HepG2 (cell line): ENCODE data around the gene CADPS. TPM values are rescaled to one million over a fixed set of nuclear protein-coding genes. Genes with fewer than 3 reads are reported as not detected.
A peak's percentile ranks its signal among the peaks of the same experiment; 100 is the strongest.

Source experiments
- ATAC-seq: fragments of 200-7000 bp; cut with Tn5 transposase; 3 replicates; pipeline ENCODE4 v1.9.1; 2020; ENCODE audit warnings: mild to moderate bottlenecking, moderate library complexity
- BruUV-seq: library from RNA; stranded (reverse); fragments of 400-500 nt; replicated peaks from 2 replicates; lab custom pipeline; 2021; lab: Mats Ljungman, UMichigan
- CTCF ChIA-PET: fragments of 300-600 bp; formaldehyde crosslinking; extraction: SDS; loops from one replicate; lab custom pipeline; 2021; ENCODE audit warnings: low total read pairs, inconsistent platforms, low intra/inter-chr PET ratio; lab: Yijun Ruan, JAX
- POLR2A ChIA-PET: fragments of 350-600 bp; sonication (Branson Sonifier 250); formaldehyde crosslinking; loops from one replicate; lab custom pipeline; 2020; ENCODE audit warnings: antibody characterized with exemption, inconsistent platforms; lab: Yijun Ruan, JAX
- DNase-seq: peaks from one replicate; pipeline ENCODE4 v3.0.0-alpha.2; 2015; ENCODE audit warnings: low spot score
- FAIRE-seq: peaks from 3 replicates; lab custom pipeline; 2011; peaks lifted over from hg19 to GRCh38; lab: Jason Lieb, UNC
- H2AFZ ChIP-seq: one replicate; pipeline ENCODE4 v1.6.1; 2011; ENCODE audit warnings: low read length, inconsistent platforms
- H3K27ac ChIP-seq: fragments of 300-600 bp; 3 replicates; pipeline ENCODE4 v1.8.0; 2011; ENCODE audit warnings: mixed run types, mild to moderate bottlenecking, mixed read lengths, low read length, inconsistent platforms; ENCODE audit not compliant: insufficient read depth; ENCODE audit errors: extremely low read length
- H3K27me3 ChIP-seq, 2 experiments: fragments of 200-600 bp in 1 of 2; 2 replicates in 1 of 2; 3 replicates in 1 of 2; pipeline versions ENCODE4 v1.6.0 to v1.8.0; 2011; ENCODE audit warnings: low read length in 2 of 2, mild to moderate bottlenecking in 2 of 2, moderate library complexity in 2 of 2, inconsistent platforms in 1 of 2; ENCODE audit not compliant: insufficient read depth in 2 of 2, control insufficient read depth in 1 of 2
- H3K36me3 ChIP-seq, 2 experiments: fragments of 200-600 bp in 1 of 2; replicated peaks in 1 of 2; 2 replicates in 1 of 2; 3 replicates in 1 of 2; pipeline versions ENCODE4 v1.5.1 to v1.8.0; 2011; ENCODE audit warnings: low read length in 2 of 2, inconsistent platforms in 1 of 2; ENCODE audit not compliant: insufficient read depth in 2 of 2, control insufficient read depth in 1 of 2
- H3K4me1 ChIP-seq: 2 replicates; pipeline ENCODE4 v1.5.1; 2012; ENCODE audit warnings: low read length, inconsistent platforms; ENCODE audit not compliant: insufficient read depth
- H3K4me2 ChIP-seq: 2 replicates; pipeline ENCODE4 v1.6.0; 2011; ENCODE audit warnings: low read depth, low read length, inconsistent platforms
- H3K4me3 ChIP-seq, 3 experiments: fragments of 200-600 bp in 1 of 3; sonication (generic), shearing (Covaris generic) in 1 of 3; replicated peaks in 1 of 3; 2 replicates each; pipeline ENCODE4 v1.5.1; 2011 to 2016; ENCODE audit warnings: low read length in 3 of 3, inconsistent platforms in 2 of 3, low read depth in 2 of 3, mild to moderate bottlenecking in 2 of 3, control low read depth in 1 of 3, mixed read lengths in 1 of 3; ENCODE audit not compliant: insufficient read depth in 1 of 3
- H3K79me2 ChIP-seq: one replicate; pipeline ENCODE4 v1.6.1; 2011; ENCODE audit warnings: low read length, inconsistent platforms; ENCODE audit not compliant: insufficient read depth
- H3K9ac ChIP-seq: 2 replicates; pipeline ENCODE4 v1.6.0; 2011; ENCODE audit warnings: mild to moderate bottlenecking, low read depth, low read length, inconsistent platforms; ENCODE audit not compliant: insufficient read depth
- H3K9me3 ChIP-seq: 2 replicates; pipeline ENCODE4 v1.5.1; 2012; ENCODE audit warnings: mild to moderate bottlenecking, low read length
- H4K20me1 ChIP-seq: 2 replicates; pipeline ENCODE4 v1.6.0; 2011; ENCODE audit warnings: inconsistent platforms, mild to moderate bottlenecking, low read length, moderate library complexity; ENCODE audit not compliant: insufficient read depth
- CENPT ChIP-seq: sonication (generic); formaldehyde crosslinking; IDR thresholded peaks from 2 replicates; pipeline ENCODE4 v1.8.0; 2022; ENCODE audit warnings: low read depth, mild to moderate bottlenecking, moderate library complexity, missing genetic modification reagents
- DBP ChIP-seq: sonication (generic); formaldehyde crosslinking; IDR thresholded peaks from 2 replicates; pipeline ENCODE4 v1.4.0; 2020; ENCODE audit warnings: missing genetic modification reagents; ENCODE audit errors: not compliant biosample characterization
- HINFP ChIP-seq: sonication (generic); formaldehyde crosslinking; IDR thresholded peaks from 2 replicates; pipeline ENCODE4 v1.4.0; 2020; ENCODE audit warnings: low read depth, mild to moderate bottlenecking, missing genetic modification reagents
- JUN ChIP-seq: sonication (generic); formaldehyde crosslinking; IDR thresholded peaks from 2 replicates; pipeline ENCODE4 v1.4.0; 2020; ENCODE audit warnings: mild to moderate bottlenecking, missing genetic modification reagents
- MYC ChIP-seq: sonication (generic); formaldehyde crosslinking; IDR thresholded peaks from 2 replicates; pipeline ENCODE4 v1.9.0; 2021; ENCODE audit warnings: missing genetic modification reagents, borderline replicate concordance
- POLR2A ChIP-seq, 2 experiments: IDR thresholded peaks; 2 replicates each; pipeline ENCODE4 v1.6.1; 2011; ENCODE audit warnings: low read depth in 2 of 2, low read length in 2 of 2, mild to moderate bottlenecking in 1 of 2, moderate library complexity in 1 of 2; ENCODE audit not compliant: insufficient read depth in 1 of 2
- RCOR2 ChIP-seq: IDR thresholded peaks from 2 replicates; pipeline ENCODE4 v1.6.1; 2016; ENCODE audit warnings: missing biosample characterization, missing genetic modification reagents
- TCF12 ChIP-seq, 2 experiments: fragments of 450-650 bp in 1 of 2; sonication (generic) in 1 of 2; formaldehyde crosslinking in 1 of 2; IDR thresholded peaks; 2 replicates each; pipeline versions ENCODE4 v1.6.1 to v1.8.0; 2017 to 2022; ENCODE audit warnings: antibody characterized with exemption in 1 of 2, mild to moderate bottlenecking in 1 of 2, missing genetic modification reagents in 1 of 2, moderate library complexity in 1 of 2
- TP53 ChIP-seq: sonication (generic); formaldehyde crosslinking; conservative IDR thresholded peaks from 2 replicates; pipeline ENCODE4 v1.4.0; 2020; ENCODE audit warnings: missing genetic modification reagents
- ZBTB43 ChIP-seq: sonication (generic); formaldehyde crosslinking; conservative IDR thresholded peaks from 2 replicates; pipeline ENCODE4 v1.4.0; 2020; ENCODE audit warnings: missing genetic modification reagents
- ZNF24 ChIP-seq: fragments of 450-650 bp; IDR thresholded peaks from 2 replicates; pipeline ENCODE4 v1.6.1; 2017; ENCODE audit warnings: antibody characterized with exemption, mild to moderate bottlenecking
- ZNF3 ChIP-seq: IDR thresholded peaks from 2 replicates; pipeline ENCODE4 v1.7.0; 2017; ENCODE audit warnings: inconsistent platforms
- ZNF34 ChIP-seq: sonication (generic); formaldehyde crosslinking; IDR thresholded peaks from 2 replicates; pipeline ENCODE4 v1.4.0; 2020; ENCODE audit warnings: mild to moderate bottlenecking, missing genetic modification reagents, borderline replicate concordance
- ZNF354B ChIP-seq: sonication (generic); formaldehyde crosslinking; IDR thresholded peaks from 2 replicates; pipeline ENCODE4 v1.8.0; 2022; ENCODE audit warnings: mild to moderate bottlenecking, missing genetic modification reagents
- ZNF547 ChIP-seq: sonication (generic); formaldehyde crosslinking; IDR thresholded peaks from 2 replicates; pipeline ENCODE4 v1.5.1; 2020; ENCODE audit warnings: mild to moderate bottlenecking, missing genetic modification reagents
- ZNF687 ChIP-seq: sonication (generic); formaldehyde crosslinking; IDR thresholded peaks from 2 replicates; pipeline ENCODE4 v1.5.1; 2020; ENCODE audit warnings: mild to moderate bottlenecking, missing genetic modification reagents, moderate library complexity
- ZNF747 ChIP-seq: sonication (generic); formaldehyde crosslinking; IDR thresholded peaks from 2 replicates; pipeline ENCODE4 v1.8.1; 2023; ENCODE audit warnings: missing genetic modification reagents, mild to moderate bottlenecking, borderline replicate concordance
- WGBS: methylation state at CpG from one replicate; pipeline ENCODE4 v1.1.6; 2017; ENCODE audit warnings: low lambda C conversion rate; 5-methylcytosine and 5-hydroxymethylcytosine counted together
- in situ Hi-C: cut with HindIII; loops from 2 replicates; pipeline ENCODE4 v1.10.0; 2017; ENCODE audit warnings: low pct_unique_long_range_greater_than_20kb; ENCODE audit not compliant: extremely low pct_ligation_motif_present
- intact Hi-C: fragments of 100-400 bp; cut with micrococcal nuclease; formaldehyde crosslinking; loops from one replicate; pipeline ENCODE4 v1.10.0; 2022; ENCODE audit not compliant: unreplicated experiment
- polyA plus RNA-seq, 8 experiments: library from polyadenylated mRNA; depleted of rRNA in 3 of 8; stranded (reverse) in 7 of 8; unstranded in 1 of 8; fragments of >200 nt; fragmentation: Illumina TruSeq in 4 of 8; extraction: Trizol in 4 of 8; gene quantifications; 2 replicates each; pipeline versions ENCODE4 v1.2.1 to v1.2.3, GENCODE V29; 2011 to 2016; ENCODE audit warnings: low read depth in 4 of 8, missing spikeins in 1 of 8, mixed read lengths in 1 of 8; ENCODE audit not compliant: insufficient read depth in 1 of 8
- total RNA-seq, 5 experiments: library from RNA; depleted of rRNA; stranded (reverse); fragments of >200 nt; fragmentation: Illumina TruSeq; extraction: Trizol; gene quantifications; 2 replicates each; pipeline ENCODE4 v1.2.3, GENCODE V29; 2016; ENCODE audit warnings: low read depth in 1 of 5

CADPS gene
- total and polyA plus RNA-seq, 2 of the 13 experiments (the other 11 are each of a cell fraction or from before 2014, with no cell fraction given): not detected

GRCh38 chr3:62370112-62370857 is 504.9 kb downstream of the CADPS start:
- Histone ChIP-seq H3K4me2 (no peak overlapping the region), H3K9me3 (no peaks in the 10 kb centered on the region), H3K4me3 (no peak overlapping the region), H3K27me3 (peaks cover 4 to 76% of the 10 kb centered on the region in 2 experiments), H4K20me1 (no peaks in the 10 kb centered on the region), H3K27ac (no peak overlapping the region), H3K9ac (no peak overlapping the region), H3K79me2 (no peaks in the 10 kb centered on the region), H2AFZ (no peak overlapping the region), H3K4me1 (no peaks in the 10 kb centered on the region), H3K36me3 (no peaks in the 10 kb centered on the region)
- no TSS peak for BruUV-seq
- POLR2A ChIA-PET: no interaction called here
- WGBS: 27% methylated on average over 30 of the region's 46 CpGs
- in situ Hi-C loops: no loop called here
- ATAC-seq (peak; percentile 35; the same call in 2 of the 3 replicates), DNase-seq (no peak), FAIRE-seq (no peak)
- CTCF ChIA-PET: no interaction called here
- intact Hi-C loops: no loop called here
- TF ChIP-seq ZNF687 (CRISPR knock-in tag): no peak
- TF ChIP-seq POLR2A (IDR thresholded peaks at IDR 0.05; ENCODE audit: insufficient read depth in 1 of 2, low read depth in 2 of 2, low read length in 2 of 2): no peak
- no peak for TF ChIP-seq ZNF747 (CRISPR knock-in tag)
- TF ChIP-seq RCOR2: no peak
- TF ChIP-seq DBP: no peak
- no peak for TF ChIP-seq HINFP
- no peak for TF ChIP-seq ZNF3 (CRISPR knock-in tag)
- no peak for TF ChIP-seq JUN (CRISPR knock-in tag)
- no peak for TF ChIP-seq ZNF24
- TF ChIP-seq CENPT (CRISPR knock-in tag): no peak
- no peak for TF ChIP-seq TP53 (CRISPR knock-in tag)
- TF ChIP-seq TCF12 (IDR thresholded peaks at IDR 0.05): no peak
- no peak for TF ChIP-seq TCF12 (CRISPR knock-in tag; IDR thresholded peaks at IDR 0.05)
- no peak for TF ChIP-seq ZNF354B
- no peak for TF ChIP-seq MYC (CRISPR knock-in tag)
- no peak for TF ChIP-seq ZNF34
- TF ChIP-seq ZNF547 (CRISPR knock-in tag): no peak
- no peak for TF ChIP-seq ZBTB43
